HepG2 (cell line): Measurements from ENCODE around the gene CYTH2. TPM values are rescaled to one million over a fixed set of nuclear protein-coding genes. Genes with fewer than 3 reads are reported as not detected.

Source experiments
- BORCS8-MEF2B ChIP-seq: sonication (generic); formaldehyde crosslinking; IDR thresholded peaks from 2 replicates; pipeline ENCODE4 v1.8.0; 2022; ENCODE audit warnings: mild to moderate bottlenecking, missing genetic modification reagents
- BRCA1 ChIP-seq: sonication (generic); formaldehyde crosslinking; IDR thresholded peaks from 2 replicates; pipeline ENCODE4 v1.4.0; 2020; ENCODE audit warnings: missing genetic modification reagents
- KDM2A ChIP-seq: sonication (generic); formaldehyde crosslinking; IDR thresholded peaks from 2 replicates; pipeline ENCODE4 v1.4.0; 2020; ENCODE audit warnings: low read depth, missing genetic modification reagents, borderline replicate concordance
- ZNF160 ChIP-seq: sonication (generic); formaldehyde crosslinking; IDR thresholded peaks from 2 replicates; pipeline ENCODE4 v1.8.0; 2022; ENCODE audit warnings: mild to moderate bottlenecking, inconsistent platforms, missing genetic modification reagents
- polyA plus RNA-seq, 8 experiments: library from polyadenylated mRNA; depleted of rRNA in 3 of 8; stranded (reverse) in 7 of 8; unstranded in 1 of 8; fragments of >200 nt; fragmentation: Illumina TruSeq in 4 of 8; extraction: Trizol in 4 of 8; gene quantifications; 2 replicates each; pipeline versions ENCODE4 v1.2.1 to v1.2.3, GENCODE V29; 2011 to 2016; ENCODE audit warnings: low read depth in 4 of 8, missing spikeins in 1 of 8, mixed read lengths in 1 of 8; ENCODE audit not compliant: insufficient read depth in 1 of 8
- total RNA-seq, 5 experiments: library from RNA; depleted of rRNA; stranded (reverse); fragments of >200 nt; fragmentation: Illumina TruSeq; extraction: Trizol; gene quantifications; 2 replicates each; pipeline ENCODE4 v1.2.3, GENCODE V29; 2016; ENCODE audit warnings: low read depth in 1 of 5
- TF ChIP-seq, protein P1 (sequence below): sonication (generic); formaldehyde crosslinking; IDR thresholded peaks from 2 replicates; pipeline ENCODE4 v1.4.0; 2020; ENCODE audit warnings: low read depth, missing genetic modification reagents
- TF ChIP-seq, protein P2 (sequence below): sonication (generic); formaldehyde crosslinking; IDR thresholded peaks from 2 replicates; pipeline ENCODE4 v1.5.1; 2020; ENCODE audit warnings: mild to moderate bottlenecking, missing genetic modification reagents
- TF ChIP-seq, protein P3 (sequence below): sonication (generic); formaldehyde crosslinking; IDR thresholded peaks from 2 replicates; pipeline ENCODE4 v1.9.0; 2021; ENCODE audit warnings: missing genetic modification reagents, borderline replicate concordance

CYTH2 gene
- total and polyA plus RNA-seq, 2 of the 13 experiments (the other 11 are each of a cell fraction or from before 2014, with no cell fraction given): 16.5 to 39.3 TPM

DNA sequence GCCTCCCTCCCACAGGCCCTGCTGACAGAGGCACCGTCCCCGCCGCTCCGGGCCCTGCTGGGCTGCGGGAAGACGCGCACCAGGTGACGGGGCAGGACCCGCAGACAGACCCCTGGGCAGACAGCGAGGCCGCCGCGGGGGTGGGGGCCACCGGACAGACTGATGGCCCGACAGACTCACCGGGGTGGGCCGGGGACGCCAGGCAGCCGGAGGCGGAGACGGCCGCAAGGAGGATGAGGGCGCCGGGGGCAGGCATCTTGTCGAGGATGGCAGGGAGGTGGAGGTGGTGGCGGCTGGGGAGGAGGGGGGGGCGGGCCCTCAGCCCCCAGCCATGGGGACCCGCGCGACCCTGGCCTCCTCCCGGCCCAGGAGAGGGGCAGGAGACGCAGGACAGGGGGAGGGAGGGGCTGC, 42.2 kb downstream of the CYTH2 start (continued):
- TF ChIP-seq, protein P1, sequence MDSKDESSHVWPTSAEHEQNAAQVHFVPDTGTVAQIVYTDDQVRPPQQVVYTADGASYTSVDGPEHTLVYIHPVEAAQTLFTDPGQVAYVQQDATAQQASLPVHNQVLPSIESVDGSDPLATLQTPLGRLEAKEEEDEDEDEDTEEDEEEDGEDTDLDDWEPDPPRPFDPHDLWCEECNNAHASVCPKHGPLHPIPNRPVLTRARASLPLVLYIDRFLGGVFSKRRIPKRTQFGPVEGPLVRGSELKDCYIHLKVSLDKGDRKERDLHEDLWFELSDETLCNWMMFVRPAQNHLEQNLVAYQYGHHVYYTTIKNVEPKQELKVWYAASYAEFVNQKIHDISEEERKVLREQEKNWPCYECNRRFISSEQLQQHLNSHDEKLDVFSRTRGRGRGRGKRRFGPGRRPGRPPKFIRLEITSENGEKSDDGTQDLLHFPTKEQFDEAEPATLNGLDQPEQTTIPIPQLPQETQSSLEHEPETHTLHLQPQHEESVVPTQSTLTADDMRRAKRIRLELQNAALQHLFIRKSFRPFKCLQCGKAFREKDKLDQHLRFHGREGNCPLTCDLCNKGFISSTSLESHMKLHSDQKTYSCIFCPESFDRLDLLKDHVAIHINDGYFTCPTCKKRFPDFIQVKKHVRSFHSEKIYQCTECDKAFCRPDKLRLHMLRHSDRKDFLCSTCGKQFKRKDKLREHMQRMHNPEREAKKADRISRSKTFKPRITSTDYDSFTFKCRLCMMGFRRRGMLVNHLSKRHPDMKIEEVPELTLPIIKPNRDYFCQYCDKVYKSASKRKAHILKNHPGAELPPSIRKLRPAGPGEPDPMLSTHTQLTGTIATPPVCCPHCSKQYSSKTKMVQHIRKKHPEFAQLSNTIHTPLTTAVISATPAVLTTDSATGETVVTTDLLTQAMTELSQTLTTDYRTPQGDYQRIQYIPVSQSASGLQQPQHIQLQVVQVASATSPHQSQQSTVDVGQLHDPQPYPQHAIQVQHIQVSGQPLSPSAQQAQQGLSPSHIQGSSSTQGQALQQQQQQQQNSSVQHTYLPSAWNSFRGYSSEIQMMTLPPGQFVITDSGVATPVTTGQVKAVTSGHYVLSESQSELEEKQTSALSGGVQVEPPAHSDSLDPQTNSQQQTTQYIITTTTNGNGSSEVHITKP: no peak
- no peak for TF ChIP-seq BRCA1 (CRISPR knock-in tag)
- TF ChIP-seq, protein P2, sequence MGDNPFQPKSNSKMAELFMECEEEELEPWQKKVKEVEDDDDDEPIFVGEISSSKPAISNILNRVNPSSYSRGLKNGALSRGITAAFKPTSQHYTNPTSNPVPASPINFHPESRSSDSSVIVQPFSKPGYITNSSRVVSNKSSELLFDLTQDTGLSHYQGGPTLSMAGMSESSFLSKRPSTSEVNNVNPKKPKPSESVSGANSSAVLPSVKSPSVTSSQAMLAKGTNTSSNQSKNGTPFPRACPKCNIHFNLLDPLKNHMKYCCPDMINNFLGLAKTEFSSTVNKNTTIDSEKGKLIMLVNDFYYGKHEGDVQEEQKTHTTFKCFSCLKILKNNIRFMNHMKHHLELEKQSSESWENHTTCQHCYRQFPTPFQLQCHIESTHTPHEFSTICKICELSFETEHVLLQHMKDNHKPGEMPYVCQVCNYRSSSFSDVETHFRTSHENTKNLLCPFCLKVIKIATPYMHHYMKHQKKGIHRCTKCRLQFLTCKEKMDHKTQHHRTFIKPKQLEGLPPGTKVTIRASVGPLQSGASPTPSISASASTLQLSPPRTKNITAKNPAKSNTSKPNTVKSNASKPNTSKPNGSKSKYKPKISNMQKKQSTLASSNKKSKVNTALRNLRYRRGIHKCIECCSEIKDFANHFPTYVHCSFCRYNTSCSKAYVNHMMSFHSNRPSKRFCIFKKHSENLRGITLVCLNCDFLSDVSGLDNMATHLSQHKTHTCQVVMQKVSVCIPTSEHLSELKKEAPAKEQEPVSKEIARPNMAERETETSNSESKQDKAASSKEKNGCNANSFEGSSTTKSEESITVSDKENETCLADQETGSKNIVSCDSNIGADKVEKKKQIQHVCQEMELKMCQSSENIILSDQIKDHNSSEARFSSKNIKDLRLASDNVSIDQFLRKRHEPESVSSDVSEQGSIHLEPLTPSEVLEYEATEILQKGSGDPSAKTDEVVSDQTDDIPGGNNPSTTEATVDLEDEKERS (CRISPR knock-in tag): no peak
- no peak for TF ChIP-seq ZNF160 (CRISPR knock-in tag)
- TF ChIP-seq, protein P3, sequence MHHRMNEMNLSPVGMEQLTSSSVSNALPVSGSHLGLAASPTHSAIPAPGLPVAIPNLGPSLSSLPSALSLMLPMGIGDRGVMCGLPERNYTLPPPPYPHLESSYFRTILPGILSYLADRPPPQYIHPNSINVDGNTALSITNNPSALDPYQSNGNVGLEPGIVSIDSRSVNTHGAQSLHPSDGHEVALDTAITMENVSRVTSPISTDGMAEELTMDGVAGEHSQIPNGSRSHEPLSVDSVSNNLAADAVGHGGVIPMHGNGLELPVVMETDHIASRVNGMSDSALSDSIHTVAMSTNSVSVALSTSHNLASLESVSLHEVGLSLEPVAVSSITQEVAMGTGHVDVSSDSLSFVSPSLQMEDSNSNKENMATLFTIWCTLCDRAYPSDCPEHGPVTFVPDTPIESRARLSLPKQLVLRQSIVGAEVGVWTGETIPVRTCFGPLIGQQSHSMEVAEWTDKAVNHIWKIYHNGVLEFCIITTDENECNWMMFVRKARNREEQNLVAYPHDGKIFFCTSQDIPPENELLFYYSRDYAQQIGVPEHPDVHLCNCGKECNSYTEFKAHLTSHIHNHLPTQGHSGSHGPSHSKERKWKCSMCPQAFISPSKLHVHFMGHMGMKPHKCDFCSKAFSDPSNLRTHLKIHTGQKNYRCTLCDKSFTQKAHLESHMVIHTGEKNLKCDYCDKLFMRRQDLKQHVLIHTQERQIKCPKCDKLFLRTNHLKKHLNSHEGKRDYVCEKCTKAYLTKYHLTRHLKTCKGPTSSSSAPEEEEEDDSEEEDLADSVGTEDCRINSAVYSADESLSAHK (CRISPR knock-in tag): no peak
- TF ChIP-seq KDM2A (CRISPR knock-in tag): no peak
- TF ChIP-seq BORCS8-MEF2B (CRISPR knock-in tag): no peak
